SK-N-SH (cell line): ENCODE measurements around the gene GORASP1.

Experiments
- CHD2 ChIP-seq: fragments of 150-350 bp; IDR thresholded peaks from 2 replicates; pipeline ENCODE4 v1.6.1; 2018; ENCODE audit warnings: low read length; ENCODE audit not compliant: partially characterized antibody
- CTCF ChIP-seq: fragments of 200-600 bp; sonication (generic); IDR thresholded peaks from 2 replicates; pipeline ENCODE4 v1.6.1; 2017; ENCODE audit warnings: antibody characterized with exemption, mild to moderate bottlenecking, moderate library complexity
- EP300 ChIP-seq, 2 experiments: IDR thresholded peaks; 2 replicates each; pipeline versions ENCODE4 v1.4.0 to v1.6.1; 2012; ENCODE audit warnings: borderline replicate concordance in 1 of 2, low read depth in 1 of 2, low read length in 1 of 2
- FOSL2 ChIP-seq: IDR thresholded peaks from 2 replicates; pipeline ENCODE4 v1.4.0; 2012; ENCODE audit warnings: low read depth, mild to moderate bottlenecking, moderate library complexity, borderline replicate concordance
- MAX ChIP-seq: IDR thresholded peaks from 2 replicates; pipeline ENCODE4 v1.4.0; 2012; ENCODE audit warnings: low read depth
- MXI1 ChIP-seq: IDR thresholded peaks from 2 replicates; pipeline ENCODE4 v1.6.1; 2012; ENCODE audit warnings: mild to moderate bottlenecking, low read depth, low read length, improper control_type of control experiment
- PBX3 ChIP-seq: IDR thresholded peaks from 2 replicates; pipeline ENCODE4; 2012
- POLR2AphosphoS5 ChIP-seq: IDR thresholded peaks from 2 replicates; pipeline ENCODE4 v1.6.1; 2012; ENCODE audit warnings: low read depth, low read length
- TAF1 ChIP-seq: IDR thresholded peaks from 2 replicates; pipeline ENCODE4 v1.6.1; 2012; ENCODE audit warnings: low read depth, mild to moderate bottlenecking, low read length, moderate library complexity, borderline replicate concordance
- USF1 ChIP-seq: IDR thresholded peaks from 2 replicates; pipeline ENCODE4 v1.4.0; 2012; ENCODE audit warnings: low read depth, borderline replicate concordance
- USF2 ChIP-seq: fragments of 150-350 bp; IDR thresholded peaks from 2 replicates; pipeline ENCODE4 v1.6.1; 2017; ENCODE audit warnings: antibody characterized with exemption, low read length, low read depth, borderline replicate concordance

GRCh38 chr3:39132096-39133092, 25.0 kb upstream of the GORASP1 start:
- no peak for TF ChIP-seq CTCF
- no peak for TF ChIP-seq POLR2AphosphoS5
- TF ChIP-seq MAX, result no peak
- no peak for TF ChIP-seq USF1
- no peak for TF ChIP-seq TAF1
- no peak for TF ChIP-seq MXI1
- no peak for TF ChIP-seq EP300 (IDR thresholded peaks at IDR 0.05; ENCODE audit: borderline replicate concordance in 1 of 2, low read depth in 1 of 2, low read length in 1 of 2)
- no peak for TF ChIP-seq PBX3
- no peak for TF ChIP-seq CHD2
- TF ChIP-seq USF2, result no peak
- no peak for TF ChIP-seq FOSL2
